ENCODE data around the gene NTN1.
"Not testable (repeated sequence)": the region's sequence is repeated elsewhere in the genome, so short reads cannot be mapped to it uniquely, and the experiment has no call there.

NTN1 gene

DNA sequence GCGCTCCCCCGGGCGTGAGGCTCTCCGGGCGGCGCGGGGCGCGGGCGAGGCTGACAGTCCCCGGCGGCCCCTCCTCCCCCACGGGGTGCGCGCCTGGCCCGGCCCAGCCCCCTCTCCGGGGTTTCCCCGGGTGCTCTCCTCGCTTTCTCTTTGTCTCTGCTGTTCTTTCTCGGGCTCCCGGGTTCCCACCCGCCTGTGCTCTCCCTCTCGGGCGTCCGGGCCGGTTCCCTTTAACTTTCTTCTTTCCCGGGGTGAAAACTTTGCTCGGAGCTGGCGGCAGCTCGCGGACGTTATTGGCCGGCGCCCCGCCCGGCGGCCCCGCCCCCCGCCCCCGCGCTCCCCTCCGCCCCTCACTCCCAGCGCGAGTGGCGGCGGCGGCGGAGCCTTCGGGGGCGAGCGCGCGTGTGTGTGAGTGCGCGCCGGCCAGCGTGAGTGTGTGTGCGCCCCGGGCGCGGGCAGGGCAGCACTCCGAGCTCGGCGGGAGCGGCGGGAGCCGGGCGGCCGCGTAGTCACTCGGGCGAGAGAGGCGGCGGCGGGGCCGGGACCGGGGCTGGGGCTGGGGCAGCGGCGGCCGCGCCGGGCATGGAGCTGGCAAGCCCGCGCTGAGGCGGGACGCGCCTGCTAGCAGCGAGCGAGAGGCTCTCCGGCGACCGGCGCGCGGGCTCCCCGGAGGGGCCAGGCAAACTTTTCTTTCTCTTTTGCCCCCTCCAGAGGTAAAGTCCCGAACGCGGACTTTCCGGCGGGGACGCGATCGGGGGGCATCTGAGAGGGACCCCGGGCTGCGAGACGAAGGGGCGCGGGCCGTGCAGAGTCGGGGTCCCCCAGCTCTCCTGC lies at the start of gene NTN1:
TSS of gene NTN1 (plus strand) at position 353 of the 834 bp plus-strand sequence. CDS start 864 bp downstream, outside the sequence.
- no peak for DNase-seq (ENCODE audit: low spot score)

- DNase-seq (ENCODE audit: low spot score) = no peak
Measured at GRCh38 chr17:8975091-8975725, 46.1 kb upstream of the NTN1 start.

GRCh38 chr17:8976638-8977037 lies 44.7 kb upstream of the NTN1 start:
- DNase-seq (ENCODE audit: low spot score) = no peak

DNA sequence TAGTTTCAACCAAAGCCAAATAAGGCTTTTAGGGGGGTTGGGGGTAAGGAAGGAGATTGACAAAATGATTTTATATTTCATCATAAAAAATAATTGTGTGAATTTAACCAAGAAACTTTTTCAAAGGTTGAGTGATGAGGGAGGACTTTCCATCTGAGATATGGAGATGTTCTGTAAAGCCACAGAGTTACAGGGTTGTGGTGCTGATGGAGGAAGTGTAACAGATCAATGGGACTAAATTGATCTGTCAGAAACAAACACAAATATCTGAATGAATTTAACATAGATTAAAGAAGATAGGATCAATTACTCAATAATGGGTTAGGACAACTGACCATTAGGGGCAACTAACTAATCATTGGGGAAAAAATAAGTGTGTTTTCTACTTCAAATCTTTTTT lies 41.6 kb upstream of the NTN1 start:
- no peak for DNase-seq (ENCODE audit: low spot score)

DNA sequence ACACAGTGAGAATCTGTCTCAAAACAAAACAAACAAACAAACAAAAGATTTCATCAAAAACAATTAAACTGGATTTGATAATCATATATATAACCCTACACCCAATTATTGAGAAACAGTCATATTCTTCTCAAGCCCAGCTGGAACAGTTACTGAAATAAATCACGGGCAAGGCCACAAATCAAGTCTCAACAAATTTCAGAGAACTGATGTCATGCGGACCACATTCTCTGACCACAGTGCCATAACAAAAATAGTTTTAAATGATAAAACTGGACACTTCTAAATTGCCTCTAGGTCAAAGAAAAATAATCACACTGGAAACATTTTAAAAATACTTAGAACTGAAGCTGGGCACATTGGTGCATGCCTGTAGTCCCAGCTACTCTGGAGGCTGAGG lies 39.9 kb upstream of the NTN1 start:
- DNase-seq (ENCODE audit: low spot score) = no peak

- DNase-seq (ENCODE audit: low spot score) = not testable (repeated sequence)
Measured at GRCh38 chr17:8984225-8984624, 37.1 kb upstream of the NTN1 start.

DNA sequence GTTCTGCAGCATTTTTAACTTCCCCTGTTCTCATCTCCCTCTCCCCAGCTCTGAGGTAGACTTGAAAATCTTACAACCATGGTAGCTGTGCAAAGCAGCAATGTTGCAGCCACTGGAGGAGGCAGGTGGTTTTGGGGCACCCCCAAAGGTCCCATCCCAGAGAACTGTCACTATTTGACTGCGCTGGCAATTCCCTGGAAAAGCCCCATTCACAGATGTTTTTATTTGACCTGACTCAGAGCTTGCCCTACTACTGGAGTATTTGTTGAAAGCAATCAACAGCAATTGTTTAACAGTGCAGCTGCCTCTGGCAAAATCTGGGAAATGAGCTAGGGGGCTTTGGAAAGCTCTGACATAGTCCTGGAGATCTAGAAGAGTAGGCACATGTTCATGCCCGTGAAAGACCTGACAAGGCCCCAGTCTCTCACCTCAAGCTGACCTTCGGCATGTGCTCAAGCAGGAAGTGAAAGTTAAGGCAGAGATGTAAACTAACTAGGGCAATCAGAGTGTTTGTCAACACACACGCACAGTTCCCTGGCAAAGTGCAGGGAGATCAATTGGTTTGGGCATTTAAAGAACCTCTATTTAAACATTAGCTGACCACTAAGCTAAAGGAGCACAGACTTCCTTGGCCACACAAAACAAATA lies 36.1 kb upstream of the NTN1 start:
- DNase-seq (ENCODE audit: low spot score) = no peak

DNA sequence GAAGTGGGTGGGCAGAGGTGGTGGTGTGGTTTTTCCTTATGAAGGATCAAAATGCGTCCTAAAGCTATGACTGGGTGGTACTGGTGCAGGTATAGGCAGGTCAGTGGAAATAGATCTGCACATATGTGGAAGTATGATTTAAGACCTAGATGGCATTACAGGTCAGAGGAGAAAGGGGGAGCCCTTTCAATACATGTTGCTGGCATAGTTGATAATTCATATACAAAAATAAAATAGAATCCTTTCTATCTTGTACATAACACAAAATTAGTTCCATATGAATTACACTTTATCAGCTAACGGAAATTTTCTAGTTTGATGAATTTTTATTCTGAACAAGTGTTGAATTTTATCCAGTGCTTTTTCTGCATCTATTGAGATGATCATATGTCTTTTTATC lies 35.0 kb upstream of the NTN1 start:
- DNase-seq (ENCODE audit: low spot score) = no peak

DNA sequence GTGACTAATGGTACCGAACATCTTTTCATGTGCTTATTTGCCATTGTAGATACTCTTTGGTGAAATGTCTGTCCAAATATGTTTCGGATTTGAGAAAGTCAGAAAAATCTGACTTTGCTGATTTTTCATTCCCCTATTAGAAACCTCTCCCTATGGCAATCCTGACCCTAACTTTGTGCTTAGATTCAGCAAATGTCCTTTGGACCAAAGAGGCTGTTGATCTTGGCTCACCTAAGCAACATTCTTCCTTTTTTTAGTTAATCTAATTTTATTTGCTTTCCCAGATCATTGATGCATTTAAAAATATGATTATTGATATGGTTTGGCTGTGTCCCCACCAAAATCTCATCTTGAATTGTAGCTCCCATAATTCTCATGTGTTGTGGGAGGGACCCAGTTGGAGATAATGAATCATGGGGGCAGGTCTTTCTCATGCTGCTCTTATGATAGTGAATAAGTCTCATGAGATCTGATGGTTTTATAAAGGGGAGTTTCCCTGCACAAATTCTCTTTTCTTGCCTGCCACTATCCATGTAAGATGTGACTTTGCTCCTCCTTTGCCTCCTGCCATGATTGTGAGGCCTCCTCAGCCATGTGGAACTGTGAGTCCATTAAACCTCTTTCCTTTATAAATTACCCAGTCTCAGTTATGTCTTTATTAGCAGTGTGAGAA lies 32.9 kb upstream of the NTN1 start:
- not testable (repeated sequence) for DNase-seq (ENCODE audit: low spot score)

DNA sequence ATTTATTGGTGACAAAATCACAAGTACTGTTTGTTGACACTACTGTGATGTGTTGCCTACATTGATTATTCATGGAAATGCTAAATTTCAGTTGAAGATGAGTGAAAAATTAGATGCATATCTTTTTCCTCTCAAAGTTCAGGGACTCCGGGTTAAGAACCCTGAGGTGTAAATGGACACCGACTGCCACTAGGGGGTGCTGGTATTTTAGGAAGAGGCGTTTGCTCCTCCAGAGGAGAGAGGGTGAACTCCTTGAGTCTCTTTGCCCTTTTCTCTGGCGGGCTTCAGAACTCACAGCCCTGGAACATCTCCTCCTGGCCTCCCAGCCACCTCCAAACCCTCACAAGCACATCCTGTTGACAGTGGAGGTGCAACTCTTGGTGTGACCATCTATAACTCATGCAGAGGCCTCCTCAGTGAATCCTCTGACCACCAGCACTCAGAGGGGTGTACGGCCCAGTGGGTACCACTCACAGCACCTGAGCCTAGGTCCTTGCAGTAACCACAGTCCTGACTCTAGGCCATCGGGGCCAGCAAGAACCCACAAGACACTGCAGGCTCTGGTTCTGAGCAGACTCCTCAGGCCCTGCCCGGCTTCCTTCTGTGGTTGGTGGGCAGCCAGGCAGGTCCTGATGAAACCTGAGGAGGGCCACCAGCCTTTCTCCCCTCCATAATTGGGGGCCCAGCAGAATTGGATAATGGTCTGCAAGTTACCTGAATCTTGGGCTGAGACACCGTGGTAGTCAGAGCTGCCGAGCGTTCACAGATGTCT lies 29.6 kb upstream of the NTN1 start:
- DNase-seq (ENCODE audit: low spot score) = peak; percentile 57

DNA sequence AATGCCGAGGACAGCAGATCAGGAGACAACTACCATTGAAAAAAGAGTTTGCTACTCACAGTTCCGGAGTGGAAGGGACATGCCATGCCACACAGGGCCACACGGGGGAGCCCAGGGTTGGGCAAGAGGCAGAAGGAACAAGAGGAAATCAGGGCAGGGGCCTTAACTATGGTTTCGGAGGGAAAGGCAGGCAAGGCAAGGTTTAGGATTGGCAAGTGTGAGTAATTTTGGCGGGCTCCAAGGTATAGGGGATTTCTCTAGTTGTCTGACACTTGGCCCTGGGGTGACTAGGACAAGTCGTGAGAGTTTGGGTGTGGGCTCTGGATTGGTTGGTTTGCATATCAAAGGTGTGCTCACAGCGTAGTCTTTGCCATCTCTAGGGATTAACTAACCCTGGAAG lies 27.0 kb upstream of the NTN1 start:
- peak; percentile 57 for DNase-seq (ENCODE audit: low spot score)

- DNase-seq (ENCODE audit: low spot score) = no peak
Measured at GRCh38 chr17:8995711-8996110, 25.6 kb upstream of the NTN1 start.

DNA sequence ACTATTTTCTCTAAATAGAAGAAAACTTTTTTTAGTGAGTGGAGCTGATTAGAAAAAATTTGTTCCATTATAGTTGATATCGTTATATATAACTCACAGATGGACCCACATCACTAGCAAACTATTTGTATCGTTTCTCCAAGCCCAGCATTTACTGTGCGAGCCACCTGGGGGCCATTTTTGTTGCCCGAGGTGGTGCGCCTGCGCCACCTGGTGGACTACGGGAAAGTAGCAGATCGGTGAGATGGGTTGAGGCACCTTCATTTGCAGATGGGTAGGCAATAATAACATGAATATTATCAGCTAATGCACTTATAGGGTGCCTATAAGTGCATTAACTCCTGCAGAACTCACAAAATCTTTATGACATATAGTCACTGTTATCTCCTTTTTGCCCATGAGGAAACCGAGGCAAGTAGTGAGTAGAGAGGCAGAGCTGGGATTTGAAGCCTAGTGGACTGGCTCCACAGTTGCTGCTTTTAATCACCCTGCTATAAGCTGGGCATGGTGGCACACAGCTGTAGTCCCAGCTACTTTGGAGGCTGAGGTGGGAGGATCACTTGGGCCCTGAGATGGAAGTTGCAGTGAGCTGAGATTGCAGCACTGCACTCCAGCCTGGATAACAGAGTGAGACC lies 23.2 kb upstream of the NTN1 start:
- peak; percentile 59 for DNase-seq (ENCODE audit: low spot score)

DNA sequence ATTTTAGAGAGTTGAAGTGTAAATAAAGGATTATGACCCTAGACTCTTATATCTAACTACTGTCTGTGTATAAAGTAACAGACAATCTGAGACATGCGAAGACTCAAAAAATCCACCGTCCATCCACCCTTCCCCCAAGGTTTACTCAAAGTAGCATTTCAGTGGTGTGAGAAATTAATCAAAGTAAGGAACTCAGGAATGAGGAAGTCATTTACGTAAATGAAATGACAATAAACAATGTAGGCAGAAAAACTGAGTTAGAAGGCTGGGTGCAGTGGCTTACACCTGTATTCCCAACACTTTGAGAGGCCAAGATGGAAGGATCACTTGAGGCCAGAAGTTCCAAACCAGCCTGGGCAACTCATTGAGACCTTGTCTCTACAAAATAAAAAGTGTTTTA lies 19.8 kb upstream of the NTN1 start:
- no peak for DNase-seq (ENCODE audit: low spot score)

- DNase-seq (ENCODE audit: low spot score) = no peak
Measured at GRCh38 chr17:9002227-9002605, 19.1 kb upstream of the NTN1 start.

- no peak for DNase-seq (ENCODE audit: low spot score)
Measured at GRCh38 chr17:9002606-9003354, 18.5 kb upstream of the NTN1 start.

DNA sequence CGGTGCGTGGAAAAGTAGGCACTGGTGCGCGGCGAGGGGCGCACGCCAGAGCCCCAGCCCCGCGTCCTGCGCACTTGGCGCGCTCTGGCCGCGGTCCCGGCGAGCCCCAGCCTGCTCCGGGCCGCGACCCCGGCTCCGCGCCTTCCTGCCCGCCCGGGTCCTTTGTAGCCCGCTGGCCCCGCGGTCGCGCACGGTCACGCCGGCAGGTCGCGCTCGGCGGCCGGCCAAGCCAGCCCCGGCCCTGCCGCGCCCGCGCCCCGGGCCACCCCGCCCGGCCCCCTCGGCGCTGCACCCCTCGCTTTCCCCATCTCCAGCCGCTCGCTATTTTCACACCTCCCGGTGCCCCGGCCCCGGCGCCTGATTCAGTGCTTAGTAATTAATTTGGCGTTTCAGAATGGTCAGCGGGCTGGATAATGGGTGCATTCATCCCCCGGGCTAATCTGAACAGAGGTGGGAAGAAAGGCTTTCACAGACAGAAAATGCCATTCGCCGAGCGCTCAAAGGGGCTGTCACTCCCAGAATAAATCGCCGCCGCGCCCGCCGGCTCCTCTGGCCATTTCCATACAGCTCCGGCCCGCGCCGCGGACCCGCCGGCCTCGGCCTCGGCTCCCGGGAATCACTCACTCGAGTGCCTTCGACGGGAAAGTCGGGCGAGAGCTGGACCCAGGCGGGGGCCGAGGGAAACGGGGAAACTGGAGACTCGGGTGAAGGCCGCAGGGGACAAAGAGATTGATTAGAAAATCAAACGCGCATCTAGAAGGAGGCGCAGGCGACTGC lies 17.8 kb upstream of the NTN1 start:
- DNase-seq (ENCODE audit: low spot score) = no peak

DNA sequence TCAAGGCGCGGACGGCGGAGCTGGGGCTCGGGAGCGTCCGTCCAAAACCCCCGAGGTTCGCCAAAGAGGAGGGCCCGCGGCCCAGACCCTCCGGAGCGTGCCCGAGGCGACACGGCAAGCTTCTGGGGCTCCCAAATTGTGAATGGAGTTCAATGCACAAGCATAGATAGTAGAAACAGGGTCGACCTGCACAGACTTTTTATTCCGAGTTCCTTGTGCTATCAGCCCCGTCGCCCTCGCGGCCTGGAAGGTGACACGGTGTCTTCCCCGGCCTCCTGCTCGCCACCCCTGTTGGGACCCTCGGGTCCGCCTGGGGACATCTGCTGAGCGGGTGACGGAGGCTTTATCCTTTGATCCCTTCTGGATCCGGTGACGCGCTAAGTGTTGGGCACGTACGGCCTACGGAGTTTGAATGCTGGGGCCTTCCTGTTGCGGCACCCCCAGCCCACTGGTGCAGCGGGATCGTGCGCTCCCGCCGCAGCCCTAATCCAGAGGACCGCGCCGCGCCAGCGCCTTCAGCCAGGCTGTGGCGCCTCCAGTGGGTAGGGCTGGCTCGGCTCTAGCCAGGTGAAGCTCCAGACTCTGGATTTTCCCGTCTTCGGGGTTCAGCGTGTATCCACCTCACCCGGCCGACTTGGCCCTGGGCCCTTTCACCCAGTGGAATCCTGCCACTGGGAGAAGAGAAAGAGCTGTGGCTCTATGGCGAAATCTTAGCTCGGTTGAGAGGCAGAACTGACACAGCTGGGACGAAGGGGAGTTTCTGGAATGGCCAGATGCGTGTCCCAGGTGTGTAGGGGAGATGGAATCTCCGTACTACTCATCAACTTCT lies 17.0 kb upstream of the NTN1 start:
- no peak for DNase-seq (ENCODE audit: low spot score)

DNA sequence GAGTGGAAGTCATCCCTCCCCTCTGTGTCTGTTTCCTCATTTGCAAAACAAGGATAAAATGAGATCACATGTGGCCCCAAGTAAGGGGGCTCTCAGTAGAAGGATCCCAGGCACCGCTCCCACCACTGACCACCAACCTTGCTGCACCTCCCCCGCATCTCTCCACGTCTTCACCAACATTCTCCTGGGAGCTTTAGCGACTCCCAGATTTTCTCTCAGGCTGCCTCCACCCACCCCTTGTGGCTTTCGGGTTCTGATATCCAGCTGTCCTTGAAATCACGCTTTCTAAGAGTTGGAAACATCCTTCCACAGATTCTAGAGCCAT lies 16.4 kb upstream of the NTN1 start:
- no peak for DNase-seq (ENCODE audit: low spot score)

All from hepatic stellate cell (primary cell).